Adrenal gland (tissue), 12 donors: ENCODE data around the gene CORO1A. TPM values are rescaled to one million over a fixed set of nuclear protein-coding genes. Genes with fewer than 3 reads are reported as not detected.

Experiments
- DNase-seq, 7 donors: peaks; one replicate each; pipeline ENCODE4 v3.0.0-alpha.2; 2019 to 2020
- H3K27ac ChIP-seq, 5 donors: fragments of 200-600 bp; sonication (generic) in 4 of 5; 1 replicate in 3 of 5; 2 replicates in 2 of 5; pipeline versions ENCODE4 v1.5.1 to v1.8.0; 2016 to 2020; ENCODE audit warnings: mild to moderate bottlenecking in 1 of 5
- H3K27me3 ChIP-seq: fragments of 200-600 bp; 2 replicates; pipeline ENCODE4 v1.8.0; 2021
- H3K36me3 ChIP-seq, 2 donors: fragments of 200-600 bp; replicated peaks in 1 of 2; 1 replicate in 1 of 2; 2 replicates in 1 of 2; pipeline versions ENCODE4 v1.5.1 to v1.8.0; 2018 to 2022
- H3K4me1 ChIP-seq, 2 donors: fragments of 200-600 bp; replicated peaks in 1 of 2; 1 replicate in 1 of 2; 2 replicates in 1 of 2; pipeline versions ENCODE4 v1.5.1 to v1.8.0; 2018 to 2021
- H3K4me3 ChIP-seq, 4 donors: fragments of 200-600 bp; sonication (generic) in 3 of 4; one replicate each; pipeline ENCODE4 v1.5.1; 2016 to 2018
- H3K9me3 ChIP-seq, 3 donors: fragments of 200-600 bp; sonication (generic) in 1 of 3; replicated peaks in 1 of 3; 1 replicate in 2 of 3; 2 replicates in 1 of 3; pipeline versions ENCODE4 v1.5.1 to v1.8.0; 2016 to 2021
- POLR2A ChIP-seq, 2 donors: fragments of 450-650 bp; IDR thresholded peaks; one replicate each; pipeline ENCODE4 v1.6.1; 2017; ENCODE audit warnings: antibody characterized with exemption in 2 of 2, mild to moderate bottlenecking in 2 of 2, moderate library complexity in 1 of 2
- WGBS, 4 donors: extraction: QIAGEN DNeasy Blood & Tissue Kit in 2 of 4; methylation state at CpG; one replicate each; pipeline versions ENCODE4 v1.1.5 to v1.1.7; 2013 to 2017; 5-methylcytosine and 5-hydroxymethylcytosine counted together
- intact Hi-C, 2 donors: fragments of 100-400 bp; cut with DNase I; formaldehyde crosslinking; loops; one replicate each; pipeline versions ENCODE4 v1.14.1 to v1.15.0; 2022 to 2023
- polyA plus RNA-seq, 3 donors: library from polyadenylated mRNA; stranded (reverse); fragments of 200-250 nt in 2 of 3; fragments of 350-450 nt in 1 of 3; fragmentation: Illumina TruSeq in 1 of 3; extraction: RNeasy Lipid Tissue Mini Kit (QIAGEN cat#74804) in 1 of 3; gene quantifications; one replicate each; pipeline ENCODE4 v1.2.3, GENCODE V29; 2013 to 2014
- total RNA-seq, 9 donors: library from RNA; depleted of rRNA in 4 of 9; stranded (reverse); fragments of >200 nt in 4 of 9; fragments of 120-200 nt in 1 of 9; fragmentation: NEBNext Ultra II Directional in 1 of 9; extraction: Animal tissue kit (Norgen Biotek cat#: 25700) in 1 of 9; gene quantifications; one replicate each; pipeline versions ENCODE4 v1.1.0 to v1.2.4, GENCODE V29; 2013 to 2023
- TF ChIP-seq, protein P1 (sequence below), 6 experiments: fragments of 450-650 bp in 4 of 6; fragments of 200-600 bp in 2 of 6; sonication (generic) in 1 of 6; IDR thresholded peaks; 1 replicate in 5 of 6; 2 replicates in 1 of 6; pipeline versions ENCODE4 v1.5.1 to v1.8.0; 2016 to 2021; ENCODE audit warnings: antibody characterized with exemption in 6 of 6, mild to moderate bottlenecking in 2 of 6, moderate library complexity in 1 of 6
- donor health status: healthy with polysubstance abuse.
- donor health status: Bipolar disorder and iron deficiency.
- donor health status: DM: yes; HTN: yes; CAD: no.
- donor health status: DM: no; HTN: no; CAD: no.
- donor health status: DM: no; HTN: no; CAD: no.
- donor health status: DM: yes; HTN: yes; CAD: no.

The CORO1A gene
- total and polyA plus RNA-seq, 12 donors: 3.3 to 87.7 (median 42.1) TPM

DNA sequence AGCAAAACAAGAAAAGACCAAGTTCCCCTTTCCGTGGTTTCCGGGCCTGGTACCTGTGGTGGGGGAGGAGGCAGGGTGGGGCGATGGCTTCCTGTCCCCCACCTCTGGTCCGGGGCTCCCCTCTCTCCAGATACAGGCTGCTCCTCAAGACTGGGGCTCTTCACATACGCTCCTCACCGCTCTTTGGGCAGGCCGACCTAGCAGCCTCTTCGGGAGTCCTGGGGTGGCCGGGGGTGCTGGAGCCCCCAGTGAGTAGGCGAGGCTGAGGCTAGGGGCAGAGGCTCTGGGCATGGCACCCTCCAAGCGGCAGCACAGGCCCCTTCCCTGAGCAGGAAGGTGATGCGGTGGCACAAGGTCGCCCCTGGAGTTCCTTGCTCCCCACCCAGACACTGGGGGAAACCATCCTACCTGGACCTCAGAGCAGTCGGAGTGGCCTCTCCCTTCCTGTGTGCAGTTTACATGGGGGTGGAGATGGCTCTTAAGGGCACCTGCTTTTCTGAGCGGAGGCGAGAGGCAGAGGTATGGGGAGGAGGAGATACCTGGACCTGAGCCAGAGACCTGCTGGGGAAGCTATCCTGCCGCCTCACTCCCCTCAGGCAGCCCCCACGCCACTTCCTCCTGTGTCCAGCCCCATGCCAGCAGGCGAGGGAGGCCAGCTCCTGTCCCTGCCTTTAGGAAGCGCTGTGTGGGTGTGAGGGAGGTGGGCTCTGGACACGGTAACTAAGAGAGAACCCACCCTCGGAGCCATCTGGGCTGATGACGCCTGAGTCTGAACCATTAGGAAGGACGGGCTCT lies 891 bp downstream of the CORO1A start:
- 34 to 38% (median 37%) methylated on average over 6 to 24 of the region's 24 CpGs for WGBS, 4 donors
- intact Hi-C loops: loop anchor here in 1 of 2 donors (10.0 kb wide), 1 partner anchor 59 kb away; the partner anchor contains the start of gene MAPK3
- peaks cover 0 to 3% of the 10 kb centered on the region in 2 donors for H3K4me1 ChIP-seq
- H3K27me3 ChIP-seq: no peaks in the 10 kb centered on the region
- no peaks in the 10 kb centered on the region for H3K9me3 ChIP-seq
- H3K36me3 ChIP-seq: peaks cover 0 to 4% of the 10 kb centered on the region in 2 donors
- peak overlapping the region in 1 of 4 donors; percentile 72 for H3K4me3 ChIP-seq
- TF ChIP-seq POLR2A (IDR thresholded peaks at IDR 0.05): no peak
- TF ChIP-seq, protein P1, sequence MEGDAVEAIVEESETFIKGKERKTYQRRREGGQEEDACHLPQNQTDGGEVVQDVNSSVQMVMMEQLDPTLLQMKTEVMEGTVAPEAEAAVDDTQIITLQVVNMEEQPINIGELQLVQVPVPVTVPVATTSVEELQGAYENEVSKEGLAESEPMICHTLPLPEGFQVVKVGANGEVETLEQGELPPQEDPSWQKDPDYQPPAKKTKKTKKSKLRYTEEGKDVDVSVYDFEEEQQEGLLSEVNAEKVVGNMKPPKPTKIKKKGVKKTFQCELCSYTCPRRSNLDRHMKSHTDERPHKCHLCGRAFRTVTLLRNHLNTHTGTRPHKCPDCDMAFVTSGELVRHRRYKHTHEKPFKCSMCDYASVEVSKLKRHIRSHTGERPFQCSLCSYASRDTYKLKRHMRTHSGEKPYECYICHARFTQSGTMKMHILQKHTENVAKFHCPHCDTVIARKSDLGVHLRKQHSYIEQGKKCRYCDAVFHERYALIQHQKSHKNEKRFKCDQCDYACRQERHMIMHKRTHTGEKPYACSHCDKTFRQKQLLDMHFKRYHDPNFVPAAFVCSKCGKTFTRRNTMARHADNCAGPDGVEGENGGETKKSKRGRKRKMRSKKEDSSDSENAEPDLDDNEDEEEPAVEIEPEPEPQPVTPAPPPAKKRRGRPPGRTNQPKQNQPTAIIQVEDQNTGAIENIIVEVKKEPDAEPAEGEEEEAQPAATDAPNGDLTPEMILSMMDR (IDR thresholded peaks at IDR 0.05): no peak
- DNase-seq: peak in 6 of 7 donors; percentile 17 to 57 (median 30)
- H3K27ac ChIP-seq: peak overlapping the region in 2 of 5 donors; percentile 30 to 81

DNA sequence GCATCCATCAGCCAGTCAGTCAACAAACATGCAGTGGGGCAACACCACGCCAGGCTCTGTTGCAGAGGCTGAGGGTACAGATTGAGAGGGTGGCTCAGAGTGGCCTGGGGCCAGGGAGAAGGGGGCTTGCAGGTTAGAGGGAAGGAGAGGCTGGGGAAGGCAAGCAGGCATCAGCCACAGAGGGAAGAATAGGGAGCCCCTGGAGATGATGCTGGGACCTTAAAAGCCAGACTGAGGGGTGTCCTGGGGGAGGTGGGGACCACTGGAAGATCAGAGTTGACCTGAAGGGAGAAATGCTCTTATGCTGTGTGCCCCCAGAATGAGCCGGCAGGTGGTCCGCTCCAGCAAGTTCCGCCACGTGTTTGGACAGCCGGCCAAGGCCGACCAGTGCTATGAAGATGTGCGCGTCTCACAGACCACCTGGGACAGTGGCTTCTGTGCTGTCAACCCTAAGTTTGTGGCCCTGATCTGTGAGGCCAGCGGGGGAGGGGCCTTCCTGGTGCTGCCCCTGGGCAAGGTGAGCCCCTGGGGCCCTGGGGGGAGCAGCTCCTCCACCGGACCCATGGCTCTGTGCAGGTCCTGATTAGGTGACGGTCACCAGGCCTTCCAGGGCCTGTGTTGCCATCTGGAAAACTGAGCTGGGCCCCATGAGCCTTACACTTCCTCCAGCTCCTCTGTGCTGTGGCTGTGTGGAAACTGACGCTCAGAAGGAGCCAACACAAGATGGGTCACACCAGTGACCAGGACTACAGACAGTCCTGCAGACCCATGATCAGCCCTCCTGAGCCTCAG lies 1.7 kb downstream of the CORO1A start:
- Histone ChIP-seq H3K27ac (peak overlapping the region in 2 of 5 donors; percentile 30 to 81), H3K27me3 (no peaks in the 10 kb centered on the region), H3K36me3 (peaks cover 0 to 4% of the 10 kb centered on the region in 2 donors), H3K4me1 (peaks cover 0 to 3% of the 10 kb centered on the region in 2 donors), H3K9me3 (no peaks in the 10 kb centered on the region), H3K4me3 (peak overlapping the region in 1 of 4 donors; percentile 72)
- WGBS, 4 donors: 43 to 94% (median 73%) methylated on average over 2 to 13 of the region's 13 CpGs
- intact Hi-C loops: loop anchor here in 1 of 2 donors (10.0 kb wide), 1 partner anchor 60 kb away; the partner anchor contains the start of gene MAPK3
- TF ChIP-seq, protein P1 (IDR thresholded peaks at IDR 0.05): no peak
- no peak for TF ChIP-seq POLR2A (IDR thresholded peaks at IDR 0.05)
- DNase-seq: peak in 3 of 7 donors; percentile 16 to 21 (median 20)

DNA sequence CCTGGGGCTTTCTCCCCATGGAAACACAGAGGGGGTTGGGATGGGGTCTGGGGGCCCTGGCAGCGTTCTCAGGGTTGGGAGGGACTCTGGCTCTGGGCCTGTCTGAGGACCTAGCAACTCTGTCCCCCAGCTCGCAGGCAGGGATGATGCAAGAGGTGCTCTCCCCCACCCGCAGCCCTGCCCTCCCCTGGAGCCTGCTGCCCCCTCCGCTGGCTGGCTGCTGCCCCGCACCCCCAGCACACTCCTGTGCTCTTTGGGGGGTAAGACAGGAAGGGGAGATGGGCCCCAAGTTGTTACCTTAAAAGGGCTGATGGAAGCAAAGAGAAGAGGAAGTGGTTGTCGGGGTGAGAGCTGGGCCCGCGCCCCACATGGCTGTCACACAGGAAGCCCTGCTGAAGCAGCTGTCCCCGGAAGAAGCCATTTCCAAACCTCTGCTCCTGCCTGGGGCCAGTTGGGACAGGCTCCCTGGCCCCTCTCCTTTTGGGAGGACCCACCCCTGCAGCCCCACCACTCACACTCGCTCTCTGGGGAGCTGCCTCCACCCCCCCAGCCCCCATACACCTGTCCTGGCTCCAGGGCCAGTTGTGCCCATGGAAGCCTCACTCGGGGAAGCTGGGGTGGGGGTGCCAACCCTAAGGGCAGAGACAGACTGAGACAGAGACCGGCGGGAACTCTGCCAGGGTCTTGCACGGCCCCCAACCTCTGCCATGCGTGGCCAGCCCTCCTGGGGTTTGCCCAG lies 2.5 kb downstream of the CORO1A start:
- intact Hi-C loops: loop anchor here in 1 of 2 donors (10.0 kb wide), 1 partner anchor 61 kb away; the partner anchor contains the start of gene MAPK3

DNA sequence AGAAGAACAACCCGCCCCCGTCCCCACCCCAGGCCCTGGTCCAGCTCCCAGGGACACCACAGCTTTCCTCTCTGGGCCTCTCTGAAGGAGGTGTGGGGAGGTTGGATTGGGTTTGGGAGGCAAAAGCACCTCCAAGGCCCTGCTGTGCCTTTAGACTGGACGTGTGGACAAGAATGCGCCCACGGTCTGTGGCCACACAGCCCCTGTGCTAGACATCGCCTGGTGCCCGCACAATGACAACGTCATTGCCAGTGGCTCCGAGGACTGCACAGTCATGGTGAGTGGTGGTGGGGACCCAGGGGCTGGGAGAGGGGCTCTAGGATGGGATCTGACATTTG lies 3.0 kb downstream of the CORO1A start:
- peaks cover 0 to 3% of the 10 kb centered on the region in 2 donors for H3K4me1 ChIP-seq
- intact Hi-C loops: loop anchor here in 1 of 2 donors (10.0 kb wide), 1 partner anchor 62 kb away; the partner anchor contains the start of gene MAPK3
- peak overlapping the region in 2 of 5 donors; percentile 51 to 80 for H3K27ac ChIP-seq
- no peak for DNase-seq
- no peaks in the 10 kb centered on the region for H3K27me3 ChIP-seq
- WGBS, 4 donors: 74 to 93% (median 89%) methylated on average over 4 to 9 of the region's 9 CpGs
- TF ChIP-seq POLR2A (IDR thresholded peaks at IDR 0.05): no peak
- TF ChIP-seq, protein P1 (IDR thresholded peaks at IDR 0.05): no peak
- peaks cover 0 to 4% of the 10 kb centered on the region in 2 donors for H3K36me3 ChIP-seq
- no peak overlapping the region for H3K4me3 ChIP-seq
- no peaks in the 10 kb centered on the region for H3K9me3 ChIP-seq

More for the DNA sequence above, 2.5 kb downstream of the CORO1A start:
- H3K27ac ChIP-seq: peak overlapping the region in 3 of 5 donors; percentile 30 to 81 (median 51)
- peaks cover 0 to 4% of the 10 kb centered on the region in 2 donors for H3K36me3 ChIP-seq
- no peaks in the 10 kb centered on the region for H3K9me3 ChIP-seq
- peak; percentile 24 to 79 (median 48) for DNase-seq
- 66 to 100% (median 71%) methylated on average over 2 to 15 of the region's 15 CpGs for WGBS, 4 donors
- H3K4me1 ChIP-seq: peaks cover 0 to 3% of the 10 kb centered on the region in 2 donors
- H3K27me3 ChIP-seq: no peaks in the 10 kb centered on the region
- peak overlapping the region in 1 of 4 donors; percentile 72 for H3K4me3 ChIP-seq
- TF ChIP-seq POLR2A (IDR thresholded peaks at IDR 0.05): no peak
